Stimulated activated CD4-positive, alpha-beta T cell treated with anti-CD3 and anti-CD28 coated beads, Interleukin-12 subunit alpha, Interleukin-12 subunit beta, amount 100 ng/mL, for 24 hours (primary cell): ENCODE results near the gene TRAPPC10.

Experiments
- DNase-seq, 2 experiments: peaks; one replicate each; pipeline ENCODE4 v3.0.0-alpha.2; 2020; ENCODE audit warnings: low read depth in 2 of 2

TRAPPC10 gene, protein sequence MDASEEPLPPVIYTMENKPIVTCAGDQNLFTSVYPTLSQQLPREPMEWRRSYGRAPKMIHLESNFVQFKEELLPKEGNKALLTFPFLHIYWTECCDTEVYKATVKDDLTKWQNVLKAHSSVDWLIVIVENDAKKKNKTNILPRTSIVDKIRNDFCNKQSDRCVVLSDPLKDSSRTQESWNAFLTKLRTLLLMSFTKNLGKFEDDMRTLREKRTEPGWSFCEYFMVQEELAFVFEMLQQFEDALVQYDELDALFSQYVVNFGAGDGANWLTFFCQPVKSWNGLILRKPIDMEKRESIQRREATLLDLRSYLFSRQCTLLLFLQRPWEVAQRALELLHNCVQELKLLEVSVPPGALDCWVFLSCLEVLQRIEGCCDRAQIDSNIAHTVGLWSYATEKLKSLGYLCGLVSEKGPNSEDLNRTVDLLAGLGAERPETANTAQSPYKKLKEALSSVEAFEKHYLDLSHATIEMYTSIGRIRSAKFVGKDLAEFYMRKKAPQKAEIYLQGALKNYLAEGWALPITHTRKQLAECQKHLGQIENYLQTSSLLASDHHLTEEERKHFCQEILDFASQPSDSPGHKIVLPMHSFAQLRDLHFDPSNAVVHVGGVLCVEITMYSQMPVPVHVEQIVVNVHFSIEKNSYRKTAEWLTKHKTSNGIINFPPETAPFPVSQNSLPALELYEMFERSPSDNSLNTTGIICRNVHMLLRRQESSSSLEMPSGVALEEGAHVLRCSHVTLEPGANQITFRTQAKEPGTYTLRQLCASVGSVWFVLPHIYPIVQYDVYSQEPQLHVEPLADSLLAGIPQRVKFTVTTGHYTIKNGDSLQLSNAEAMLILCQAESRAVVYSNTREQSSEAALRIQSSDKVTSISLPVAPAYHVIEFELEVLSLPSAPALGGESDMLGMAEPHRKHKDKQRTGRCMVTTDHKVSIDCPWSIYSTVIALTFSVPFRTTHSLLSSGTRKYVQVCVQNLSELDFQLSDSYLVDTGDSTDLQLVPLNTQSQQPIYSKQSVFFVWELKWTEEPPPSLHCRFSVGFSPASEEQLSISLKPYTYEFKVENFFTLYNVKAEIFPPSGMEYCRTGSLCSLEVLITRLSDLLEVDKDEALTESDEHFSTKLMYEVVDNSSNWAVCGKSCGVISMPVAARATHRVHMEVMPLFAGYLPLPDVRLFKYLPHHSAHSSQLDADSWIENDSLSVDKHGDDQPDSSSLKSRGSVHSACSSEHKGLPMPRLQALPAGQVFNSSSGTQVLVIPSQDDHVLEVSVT

DNA sequence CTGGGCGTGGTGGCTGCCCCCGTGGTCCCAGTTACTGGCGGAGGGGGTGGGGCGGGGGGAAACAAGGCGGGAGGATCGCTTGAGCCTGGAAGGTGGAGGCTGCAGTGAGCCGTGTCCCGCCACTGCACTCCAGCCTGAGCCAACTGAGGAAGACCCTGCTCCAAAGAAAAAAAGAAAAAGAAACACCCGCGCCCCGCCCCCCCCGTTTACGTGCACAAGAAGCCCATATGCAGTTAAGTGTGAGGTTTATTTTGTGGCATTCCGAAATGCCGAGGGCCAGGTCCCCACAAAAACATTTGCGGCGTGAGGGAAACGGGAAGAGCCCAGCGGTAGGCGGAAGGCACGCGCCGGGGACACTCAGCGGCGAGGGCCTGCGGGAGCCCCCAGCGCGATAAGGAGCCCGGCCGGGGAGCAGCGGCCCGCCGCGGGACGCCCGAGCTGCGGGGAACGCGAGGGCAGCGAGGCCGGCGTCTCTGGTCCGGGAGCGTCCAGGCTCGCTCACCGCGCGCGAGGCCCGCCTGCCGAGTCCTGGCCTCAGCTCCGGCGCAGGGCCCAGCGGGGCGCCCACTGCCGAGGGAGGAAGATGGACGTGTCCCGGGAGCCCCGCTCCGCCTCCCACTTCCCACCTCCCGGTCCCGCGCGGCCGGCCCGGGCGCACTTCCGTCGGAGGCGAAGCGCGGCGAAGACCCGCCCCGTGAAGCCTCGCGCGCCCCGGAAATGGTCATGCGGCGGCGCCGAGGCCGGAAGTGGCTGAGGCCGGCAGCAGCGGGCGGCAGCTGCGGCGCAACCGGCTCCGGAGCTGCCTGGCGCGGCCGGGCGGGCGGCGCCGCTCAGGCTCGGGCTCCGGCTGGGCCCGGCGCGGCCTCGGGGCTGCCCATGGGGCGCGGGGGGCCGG, at the start of gene TRAPPC10:
Gene TRAPPC10, plus strand, starts transcription at position 731 of the 895 bp plus-strand sequence. CDS start 185 bp downstream, outside the sequence.
- DNase-seq: peak; percentile 59 to 73

DNA sequence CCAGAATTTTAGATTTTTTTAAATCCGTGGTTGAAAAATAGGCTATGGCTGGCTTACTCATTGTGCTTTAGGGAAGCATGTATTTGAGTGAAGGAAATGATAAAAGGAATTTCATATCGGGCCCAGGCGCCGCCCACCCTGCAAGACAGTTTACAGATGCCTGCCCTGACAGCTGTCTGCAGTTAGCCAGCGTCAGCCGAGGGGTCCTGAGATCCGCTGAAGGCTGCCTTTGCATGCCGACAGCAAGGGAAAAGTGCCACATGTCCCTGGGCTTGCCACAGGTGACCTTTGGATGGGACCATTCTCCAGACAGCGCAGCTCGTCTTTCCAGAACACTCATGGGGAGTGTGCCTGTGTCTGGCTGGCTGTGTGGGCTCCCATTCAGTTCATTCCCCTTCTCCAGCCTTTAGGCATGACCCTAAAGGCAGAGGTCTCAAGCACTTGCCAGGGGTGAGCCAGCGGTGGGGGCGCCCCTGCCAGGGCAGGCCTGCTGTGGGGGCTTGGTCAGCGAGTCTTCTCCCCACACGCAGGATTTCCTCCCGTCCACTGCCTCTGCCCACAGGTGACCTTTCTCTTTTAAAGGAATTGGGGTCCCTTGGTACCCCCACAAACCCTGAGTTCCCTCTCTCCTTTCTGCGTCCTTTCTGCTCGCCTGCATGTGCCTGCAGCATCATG, 46.1 kb upstream of the TRAPPC10 start:
- DNase-seq: no peak

DNA sequence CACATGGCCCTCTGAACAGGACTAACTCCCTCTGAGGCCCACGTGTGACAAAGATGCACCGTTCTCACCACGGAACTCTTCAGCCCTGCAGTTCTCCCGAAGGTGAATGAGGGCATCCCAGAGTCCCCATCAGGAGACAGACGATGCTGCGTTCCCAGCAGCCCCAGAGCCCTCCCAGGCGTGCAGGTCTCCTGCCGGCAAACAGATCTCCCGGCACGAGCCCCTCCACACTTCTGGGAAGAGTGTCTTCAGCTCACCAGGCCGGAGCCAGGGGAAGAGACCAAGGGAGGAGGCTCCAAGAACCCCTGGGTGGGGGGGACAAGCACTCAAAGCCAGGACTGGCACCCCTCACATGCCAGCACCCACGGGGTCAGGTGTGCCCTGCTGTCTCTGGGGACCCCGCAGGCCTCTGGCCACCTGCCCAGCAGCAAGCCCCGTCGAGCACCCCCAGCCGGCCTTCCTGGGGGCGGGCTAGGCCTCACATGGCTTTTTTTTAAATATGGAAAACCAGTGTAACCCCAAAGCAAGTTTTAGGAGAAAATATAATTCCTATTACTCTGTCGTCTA, 45.1 kb upstream of the TRAPPC10 start:
- DNase-seq: no peak

DNA sequence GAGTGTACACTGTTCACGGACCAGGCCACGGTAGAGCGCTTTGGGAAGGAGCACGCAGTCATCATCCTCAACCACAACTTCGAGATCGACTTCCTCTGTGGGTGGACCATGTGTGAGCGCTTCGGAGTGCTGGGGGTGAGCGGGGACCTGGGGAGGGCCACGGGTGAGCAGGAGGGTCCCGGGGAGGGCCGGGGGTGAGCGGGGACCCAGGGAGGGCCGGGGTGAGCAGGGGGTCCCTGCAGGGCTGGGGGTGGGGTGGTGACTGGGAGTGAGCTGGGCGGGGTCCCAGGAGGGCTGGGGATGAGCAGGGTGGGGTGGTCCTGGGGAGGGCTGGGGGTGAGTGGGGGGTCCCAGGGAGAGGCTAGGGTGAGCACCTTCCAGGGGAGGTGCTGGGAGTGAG, 44.1 kb upstream of the TRAPPC10 start:
- DNase-seq: no peak

DNA sequence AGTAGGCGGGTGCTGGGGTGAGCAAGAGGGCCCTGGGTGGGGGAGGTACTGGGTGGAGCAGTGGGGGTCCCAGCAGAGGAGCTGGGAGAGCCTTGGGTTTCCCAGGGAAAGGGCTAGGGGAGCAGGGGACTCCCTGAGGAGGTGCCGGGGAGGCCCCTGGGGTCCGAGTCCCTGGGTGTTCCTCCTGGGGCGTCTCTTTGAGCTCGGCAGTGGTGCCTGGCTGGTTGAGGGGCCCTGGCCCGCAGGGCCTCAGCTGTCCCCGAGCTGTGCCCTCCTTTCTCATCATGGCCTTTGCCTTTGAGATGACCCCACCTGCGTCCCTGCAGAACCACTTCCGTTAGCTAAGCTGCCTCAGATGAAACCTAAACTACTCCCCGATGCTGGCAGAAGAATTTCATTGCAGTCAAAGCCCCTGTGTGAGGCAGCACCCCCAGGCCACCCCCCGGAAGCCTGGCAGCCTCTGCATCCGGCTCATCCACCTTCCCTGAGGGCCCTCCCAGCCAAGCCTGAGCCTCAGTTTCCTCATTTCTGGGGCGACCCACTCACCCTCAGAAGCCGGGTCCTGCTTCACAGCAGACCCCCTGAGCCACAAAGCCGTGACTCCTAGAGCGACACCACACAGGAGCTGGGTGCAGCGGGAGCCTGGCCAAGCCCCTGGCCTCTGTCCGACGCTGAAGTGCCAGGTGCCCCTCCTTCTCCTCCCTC, 43.5 kb upstream of the TRAPPC10 start:
- no peak for DNase-seq

DNA sequence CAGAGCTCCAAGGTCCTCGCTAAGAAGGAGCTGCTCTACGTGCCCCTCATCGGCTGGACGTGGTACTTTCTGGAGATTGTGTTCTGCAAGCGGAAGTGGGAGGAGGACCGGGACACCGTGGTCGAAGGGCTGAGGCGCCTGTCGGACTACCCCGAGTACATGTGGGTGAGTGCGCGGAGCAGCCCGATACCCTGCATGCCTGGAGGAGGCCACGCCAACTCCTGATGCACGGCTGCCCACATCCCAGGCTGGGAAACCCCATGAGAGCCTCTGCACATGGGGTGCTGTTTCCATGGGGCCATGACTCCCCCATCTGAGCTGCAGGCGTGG, 43.0 kb upstream of the TRAPPC10 start:
- no peak for DNase-seq

DNA sequence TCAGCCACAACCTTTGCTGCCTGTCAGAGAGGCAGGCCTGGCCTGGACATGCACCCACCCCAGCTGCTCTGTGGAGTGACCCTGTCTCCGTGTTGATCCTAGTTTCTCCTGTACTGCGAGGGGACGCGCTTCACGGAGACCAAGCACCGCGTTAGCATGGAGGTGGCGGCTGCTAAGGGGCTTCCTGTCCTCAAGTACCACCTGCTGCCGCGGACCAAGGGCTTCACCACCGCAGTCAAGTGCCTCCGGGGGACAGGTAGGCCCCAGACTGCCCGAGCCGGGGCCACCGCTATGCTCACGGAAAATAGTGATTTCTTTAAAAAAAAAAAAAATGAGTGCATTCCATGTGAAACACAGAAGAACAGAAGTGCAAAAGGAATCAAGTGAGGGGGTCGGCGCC, 41.6 kb upstream of the TRAPPC10 start:
- no peak for DNase-seq

DNA sequence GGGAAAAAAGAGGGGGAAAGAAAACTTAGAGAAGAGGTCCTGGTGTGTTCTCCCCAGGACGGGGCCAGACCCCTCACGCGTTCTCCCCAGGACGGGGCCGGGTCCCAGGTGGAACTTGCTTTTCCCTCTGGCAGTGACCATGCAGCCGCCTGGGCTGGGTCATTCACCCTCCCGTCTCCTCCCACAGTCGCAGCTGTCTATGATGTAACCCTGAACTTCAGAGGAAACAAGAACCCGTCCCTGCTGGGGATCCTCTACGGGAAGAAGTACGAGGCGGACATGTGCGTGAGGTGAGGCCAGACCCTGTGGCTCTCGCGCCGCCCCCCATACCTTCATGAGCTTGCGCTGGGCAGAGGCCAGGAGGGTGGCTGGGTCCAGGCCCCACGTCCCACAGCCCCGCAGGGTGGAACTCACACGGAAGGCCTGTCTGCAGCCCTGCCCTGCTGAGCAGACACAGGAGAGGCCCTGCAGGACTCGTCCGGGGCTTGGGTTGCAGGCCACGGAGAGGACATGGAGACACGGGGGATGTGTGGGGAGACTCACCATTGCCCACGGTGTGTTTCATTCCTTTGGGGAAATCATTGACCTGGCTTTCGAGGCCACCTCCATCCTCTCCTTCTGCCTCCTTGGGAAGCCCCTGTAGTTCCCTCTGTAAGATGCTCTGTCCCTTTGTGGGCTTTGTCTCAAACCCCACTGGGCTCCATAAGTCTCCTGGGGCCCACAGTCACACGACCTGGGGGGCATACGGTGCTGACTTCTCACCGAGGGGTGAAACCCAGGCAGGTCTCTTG, 40.7 kb upstream of the TRAPPC10 start:
- no peak for DNase-seq

DNA sequence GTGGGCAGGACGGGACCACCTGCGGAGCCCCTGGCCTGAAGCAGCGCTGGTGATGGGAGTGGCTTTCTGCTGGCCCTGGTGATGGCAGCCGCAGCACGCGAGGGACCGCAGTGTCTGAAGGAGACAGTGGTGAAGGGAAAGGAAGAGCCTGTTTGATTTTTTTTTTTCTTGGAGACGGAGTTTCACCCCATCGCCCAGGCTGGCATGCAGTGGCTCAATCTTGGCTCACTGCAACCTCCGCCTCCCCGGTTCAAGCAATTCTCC, 40.2 kb upstream of the TRAPPC10 start:
- no peak for DNase-seq

DNA sequence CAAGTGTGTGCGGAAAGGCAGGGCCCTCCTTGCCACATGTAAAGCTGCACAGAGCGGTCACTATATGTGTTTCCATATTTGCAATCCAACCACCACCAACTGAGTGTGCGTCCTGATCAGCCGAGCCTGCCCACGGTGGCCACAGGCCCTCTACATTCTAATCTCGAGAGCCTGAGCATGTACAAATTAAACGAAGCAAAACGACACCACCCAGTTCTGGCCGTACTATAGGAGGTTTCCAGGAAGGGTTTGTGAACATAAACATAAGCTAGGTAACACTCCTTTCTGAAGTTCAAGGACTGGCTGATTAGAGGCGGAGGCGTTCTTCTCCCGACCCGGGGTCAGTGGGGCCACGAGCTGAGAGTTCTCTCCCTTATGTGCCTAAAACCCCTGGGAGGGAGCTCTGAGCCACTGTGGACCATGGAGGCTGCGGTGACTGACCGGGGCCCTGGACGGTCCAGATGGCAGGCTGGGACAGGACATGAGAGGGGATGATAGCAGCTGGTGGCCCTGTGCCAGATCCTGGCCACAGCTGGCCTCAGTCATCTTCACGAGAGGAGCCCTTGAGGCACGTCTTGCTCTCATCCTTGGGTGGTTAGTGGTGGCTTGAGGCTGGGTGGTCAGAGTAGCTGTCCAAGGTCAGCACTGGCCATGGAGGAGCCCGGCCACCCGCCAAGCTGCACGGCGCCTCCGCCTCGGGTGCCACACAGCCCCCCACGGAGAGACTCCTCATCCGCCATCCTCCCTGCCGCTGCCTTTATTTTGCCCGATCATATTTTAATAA, 39.1 kb upstream of the TRAPPC10 start:
- no peak for DNase-seq

DNA sequence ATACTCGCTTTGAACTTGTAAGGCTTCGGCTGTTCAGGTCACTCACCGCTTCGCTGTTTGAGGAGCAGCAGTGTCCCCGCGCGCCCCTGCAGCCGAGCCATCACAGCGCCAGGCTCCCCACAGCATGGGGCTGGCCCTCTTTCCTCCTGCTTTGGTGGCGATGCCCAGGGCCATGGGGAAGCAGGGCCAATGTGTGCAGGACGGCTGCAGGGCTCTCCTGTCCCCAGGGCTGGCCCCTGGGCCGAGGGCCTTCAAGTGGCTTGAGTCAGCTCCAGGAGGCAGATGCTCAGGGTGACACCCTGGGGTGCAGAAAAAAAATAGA, 38.5 kb upstream of the TRAPPC10 start:
- DNase-seq: no peak

DNA sequence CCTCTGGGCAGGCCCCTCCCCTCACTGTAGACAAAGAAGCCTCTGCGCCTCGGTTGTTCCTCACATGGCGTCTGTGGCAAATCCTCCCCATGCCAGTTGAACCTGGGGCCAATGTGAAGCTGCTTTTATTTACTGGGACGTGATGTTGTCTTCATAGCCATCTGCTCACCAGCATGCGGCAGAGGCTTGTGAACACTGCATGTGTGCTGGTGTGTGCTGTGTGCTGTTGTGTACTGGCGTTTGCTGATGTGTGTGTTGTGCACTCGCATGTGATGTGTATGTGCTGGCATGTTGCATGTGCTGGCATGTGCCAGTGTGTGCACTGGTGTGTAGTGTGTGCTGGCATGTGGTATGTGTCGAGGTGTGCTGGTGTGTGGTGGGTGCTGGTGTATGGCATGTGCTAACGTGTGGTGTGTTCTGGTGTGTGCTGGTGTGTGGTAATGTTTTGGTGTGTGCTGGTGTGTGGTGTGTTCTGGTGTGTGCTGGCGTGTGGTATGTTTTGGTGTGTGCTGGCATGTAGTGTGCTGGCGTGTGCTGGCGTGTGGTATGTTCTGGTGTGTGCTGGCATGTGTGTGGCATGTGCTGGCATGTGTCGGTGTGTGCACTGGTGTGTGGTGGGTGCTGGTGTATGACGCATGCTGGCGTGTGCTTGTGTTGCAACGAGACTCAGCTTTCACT, 37.2 kb upstream of the TRAPPC10 start:
- DNase-seq: no peak

DNA sequence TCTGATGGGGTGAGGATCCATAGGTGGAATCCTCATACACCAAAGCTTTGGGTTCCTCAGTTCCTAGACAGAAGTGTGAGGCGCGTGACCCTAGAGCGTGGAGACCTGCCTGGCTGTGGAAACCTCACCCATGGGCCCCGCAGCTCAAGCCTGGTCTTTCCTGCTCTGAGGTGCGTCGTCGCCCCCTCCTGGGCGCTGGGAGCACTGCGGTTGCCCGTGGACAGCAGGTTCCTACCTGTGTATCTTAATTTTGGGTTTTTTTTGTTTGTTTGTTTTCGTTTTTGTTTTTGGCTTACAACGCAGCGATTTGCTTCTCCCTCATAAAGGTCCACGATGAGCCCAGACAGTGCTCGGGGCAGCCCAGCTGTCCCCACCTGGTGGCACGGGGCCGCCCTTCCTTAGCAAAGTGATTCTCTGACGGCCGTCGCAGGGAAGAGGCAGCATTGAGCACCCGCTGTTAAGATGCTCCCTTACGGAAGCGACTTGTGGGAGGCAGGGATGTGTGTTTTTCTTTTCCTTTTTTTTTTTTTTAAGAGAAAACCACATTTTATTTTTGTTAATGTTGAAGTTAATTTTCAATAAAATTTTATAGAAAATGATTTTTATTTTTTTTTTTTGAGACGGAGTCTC, 36.5 kb upstream of the TRAPPC10 start:
- DNase-seq: peak; percentile 55 to 79

DNA sequence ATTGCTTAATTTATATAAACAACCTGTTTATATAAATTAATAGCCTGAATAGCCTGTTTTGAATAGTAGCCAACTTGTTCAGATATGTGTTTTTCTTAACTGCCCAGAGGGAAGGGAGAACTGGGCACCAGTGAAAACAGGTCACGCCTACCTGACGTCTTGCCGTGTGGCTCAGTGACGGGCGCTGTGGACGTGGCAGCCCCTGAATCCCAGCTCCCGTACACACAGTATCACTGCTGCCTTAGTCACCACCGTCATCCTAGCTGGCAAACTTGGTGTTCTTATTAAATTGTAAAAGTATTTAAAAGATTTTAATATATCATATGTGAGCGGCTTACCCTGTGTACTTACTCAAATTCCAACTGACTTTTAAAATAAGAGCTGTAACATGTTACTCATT, 35.4 kb upstream of the TRAPPC10 start:
- DNase-seq: no peak

DNA sequence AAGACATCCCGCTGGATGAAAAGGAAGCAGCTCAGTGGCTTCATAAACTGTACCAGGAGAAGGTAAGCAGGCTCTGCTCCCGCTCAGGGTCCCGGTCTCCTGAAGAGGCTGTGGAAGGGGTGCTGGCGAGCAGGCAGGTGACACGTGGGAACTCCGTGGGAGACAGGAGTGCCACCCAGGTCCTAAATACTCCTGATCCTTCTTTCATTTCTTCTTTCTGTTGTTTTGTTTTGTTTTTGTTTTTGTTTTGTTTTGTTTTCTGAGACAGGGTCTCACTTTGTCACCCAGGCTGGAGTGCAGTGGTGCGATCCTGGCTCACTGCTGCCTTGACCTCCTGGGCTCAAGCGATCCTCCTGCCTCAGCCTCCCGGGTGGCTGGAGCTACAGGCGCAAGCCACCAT, 34.0 kb upstream of the TRAPPC10 start:
- no peak for DNase-seq

DNA sequence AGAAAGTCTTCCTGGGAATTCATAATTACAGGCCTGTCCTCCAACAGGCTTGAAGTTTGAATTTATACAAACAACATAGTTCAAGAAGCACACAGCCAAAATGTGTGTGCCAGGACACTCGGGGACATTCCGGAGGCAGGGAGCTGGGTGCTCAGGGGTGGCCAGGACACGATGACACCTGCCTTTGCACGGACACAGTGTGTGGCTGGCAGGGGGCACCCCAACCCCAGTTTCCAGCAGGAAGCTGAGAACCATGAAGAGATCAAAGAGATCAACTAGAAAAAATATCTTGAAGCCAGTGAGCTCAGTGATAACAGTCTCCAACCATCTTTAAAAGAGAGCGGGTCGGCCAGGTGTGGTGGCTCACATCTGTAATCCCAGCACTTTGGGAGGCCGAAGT, 32.5 kb upstream of the TRAPPC10 start:
- no peak for DNase-seq

DNA sequence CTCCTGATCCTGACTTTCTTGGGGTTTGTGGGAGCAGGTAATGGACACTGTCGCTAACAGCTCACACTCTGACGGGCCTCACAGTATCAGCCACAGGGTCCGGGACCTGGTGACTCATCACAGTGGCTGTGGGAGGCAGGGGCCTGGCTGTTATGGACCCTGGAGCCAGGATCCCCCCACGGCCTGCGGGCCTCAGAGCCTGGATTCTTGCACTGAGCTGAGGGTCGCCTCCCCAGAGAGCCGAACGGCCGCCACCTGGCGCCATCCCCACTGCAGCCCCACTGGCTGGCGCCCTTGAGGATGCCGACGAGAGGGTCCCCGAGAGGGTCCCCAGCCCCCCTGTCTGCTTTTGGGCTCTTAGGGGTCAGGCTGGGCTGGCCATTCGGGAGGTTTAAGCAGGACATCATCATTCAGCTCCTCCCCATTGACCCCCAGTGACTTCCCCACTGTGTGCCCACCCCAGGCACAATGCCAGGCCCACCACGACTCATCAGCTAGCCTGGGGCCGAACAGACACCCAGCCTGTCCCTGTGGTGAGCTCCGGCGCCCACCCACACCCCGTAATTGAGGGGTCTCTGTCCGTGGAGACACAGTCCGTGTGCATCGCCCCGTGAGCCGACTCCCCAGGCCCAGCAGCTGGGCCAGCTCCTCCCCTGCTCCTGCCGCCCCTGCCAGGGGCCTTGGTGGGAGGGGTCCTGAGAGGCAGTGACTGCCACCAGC, 30.8 kb upstream of the TRAPPC10 start:
- no peak for DNase-seq
